Fibroblast of villous mesenchyme (primary cell): ENCODE measurements around the gene SARS2. TPM values are rescaled to one million over a fixed set of nuclear protein-coding genes. Genes with fewer than 3 reads are reported as not detected.
A peak's percentile ranks its signal among the peaks of the same experiment; 100 is the strongest.

Source experiments
- DNase-seq: peaks from one replicate; pipeline ENCODE4 v3.0.0-alpha.2; 2010; ENCODE audit warnings: low read depth
- H3K4me3 ChIP-seq: 2 replicates; pipeline ENCODE4 v1.5.1; 2011; ENCODE audit warnings: low read depth, mild to moderate bottlenecking, low read length
- total RNA-seq: library from RNA; depleted of rRNA; stranded (reverse); fragments of >200 nt; gene quantifications from 2 replicates; pipeline ENCODE4 v1.2.3, GENCODE V29; 2012
- TF ChIP-seq, protein P1 (sequence below): IDR thresholded peaks from 2 replicates; pipeline ENCODE4 v1.5.1; 2012; ENCODE audit warnings: low read depth, mild to moderate bottlenecking, low read length; ENCODE audit not compliant: insufficient read depth

Gene SARS2
- total RNA-seq, 1 donor: 19.0 TPM

DNA sequence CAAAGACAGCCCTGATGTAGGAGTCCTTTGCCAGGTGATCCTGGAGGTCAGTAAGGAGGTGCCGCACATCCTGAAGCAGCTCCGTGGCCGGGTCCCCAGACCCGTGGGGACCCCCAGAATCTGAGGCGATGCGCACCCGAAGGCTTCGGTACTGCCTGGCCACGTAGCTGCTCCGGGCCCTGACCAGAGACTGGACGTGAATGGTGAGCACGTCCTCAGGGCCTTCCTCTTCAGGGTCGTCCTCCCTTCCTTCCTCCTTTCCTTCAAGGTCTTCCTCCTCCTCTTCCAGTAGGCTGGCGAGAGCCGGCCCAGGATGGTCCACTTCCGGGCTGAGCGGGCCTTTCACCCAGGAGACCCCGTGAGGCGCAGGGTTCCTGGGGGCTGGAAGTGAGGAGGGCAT, 60.0 kb downstream of the SARS2 start:
- no peak overlapping the region for H3K4me3 ChIP-seq
- TF ChIP-seq, protein P1, sequence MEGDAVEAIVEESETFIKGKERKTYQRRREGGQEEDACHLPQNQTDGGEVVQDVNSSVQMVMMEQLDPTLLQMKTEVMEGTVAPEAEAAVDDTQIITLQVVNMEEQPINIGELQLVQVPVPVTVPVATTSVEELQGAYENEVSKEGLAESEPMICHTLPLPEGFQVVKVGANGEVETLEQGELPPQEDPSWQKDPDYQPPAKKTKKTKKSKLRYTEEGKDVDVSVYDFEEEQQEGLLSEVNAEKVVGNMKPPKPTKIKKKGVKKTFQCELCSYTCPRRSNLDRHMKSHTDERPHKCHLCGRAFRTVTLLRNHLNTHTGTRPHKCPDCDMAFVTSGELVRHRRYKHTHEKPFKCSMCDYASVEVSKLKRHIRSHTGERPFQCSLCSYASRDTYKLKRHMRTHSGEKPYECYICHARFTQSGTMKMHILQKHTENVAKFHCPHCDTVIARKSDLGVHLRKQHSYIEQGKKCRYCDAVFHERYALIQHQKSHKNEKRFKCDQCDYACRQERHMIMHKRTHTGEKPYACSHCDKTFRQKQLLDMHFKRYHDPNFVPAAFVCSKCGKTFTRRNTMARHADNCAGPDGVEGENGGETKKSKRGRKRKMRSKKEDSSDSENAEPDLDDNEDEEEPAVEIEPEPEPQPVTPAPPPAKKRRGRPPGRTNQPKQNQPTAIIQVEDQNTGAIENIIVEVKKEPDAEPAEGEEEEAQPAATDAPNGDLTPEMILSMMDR: no peak
- DNase-seq: no peak

DNA sequence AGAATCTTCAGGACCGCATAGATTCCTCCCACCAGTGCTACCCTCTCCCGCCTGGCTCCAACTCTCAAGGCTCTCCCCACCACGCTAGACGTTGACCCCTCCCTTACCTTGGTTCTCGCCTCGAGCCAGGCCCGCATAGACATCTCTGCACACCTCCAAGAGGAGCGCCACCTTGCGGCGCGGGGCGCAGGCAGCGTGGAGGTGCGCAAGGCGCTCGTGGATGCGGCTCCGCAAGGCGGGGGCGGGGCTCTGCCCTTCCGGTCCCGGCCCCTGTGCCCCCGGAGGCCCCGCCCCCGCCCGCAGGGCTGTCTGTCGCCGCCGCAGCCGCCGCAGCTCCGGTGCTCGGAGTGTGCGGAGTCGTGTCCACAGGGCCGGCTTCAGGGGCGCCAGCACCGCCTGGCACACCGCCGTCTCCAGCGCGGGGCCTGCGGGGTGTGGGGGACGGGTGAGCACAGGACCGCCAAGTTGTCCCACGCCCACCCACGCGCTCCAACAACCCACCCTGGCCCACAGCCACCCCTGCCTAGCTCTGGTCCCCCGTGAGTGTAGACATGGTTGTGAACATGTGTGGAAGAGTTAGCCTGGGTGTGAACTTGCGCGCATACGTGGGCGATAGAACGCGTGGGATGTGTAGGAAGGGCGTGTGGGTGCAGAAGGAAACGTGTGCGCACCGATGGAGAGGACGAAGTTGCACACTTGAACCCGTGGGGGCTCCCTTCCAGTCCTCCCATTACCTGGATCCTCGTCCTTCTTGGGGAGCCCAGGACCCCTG, 60.5 kb downstream of the SARS2 start:
- peak; percentile 72 for DNase-seq
- TF ChIP-seq, protein P1: peak; percentile 79
- H3K4me3 ChIP-seq: peak overlapping the region; percentile 53

DNA sequence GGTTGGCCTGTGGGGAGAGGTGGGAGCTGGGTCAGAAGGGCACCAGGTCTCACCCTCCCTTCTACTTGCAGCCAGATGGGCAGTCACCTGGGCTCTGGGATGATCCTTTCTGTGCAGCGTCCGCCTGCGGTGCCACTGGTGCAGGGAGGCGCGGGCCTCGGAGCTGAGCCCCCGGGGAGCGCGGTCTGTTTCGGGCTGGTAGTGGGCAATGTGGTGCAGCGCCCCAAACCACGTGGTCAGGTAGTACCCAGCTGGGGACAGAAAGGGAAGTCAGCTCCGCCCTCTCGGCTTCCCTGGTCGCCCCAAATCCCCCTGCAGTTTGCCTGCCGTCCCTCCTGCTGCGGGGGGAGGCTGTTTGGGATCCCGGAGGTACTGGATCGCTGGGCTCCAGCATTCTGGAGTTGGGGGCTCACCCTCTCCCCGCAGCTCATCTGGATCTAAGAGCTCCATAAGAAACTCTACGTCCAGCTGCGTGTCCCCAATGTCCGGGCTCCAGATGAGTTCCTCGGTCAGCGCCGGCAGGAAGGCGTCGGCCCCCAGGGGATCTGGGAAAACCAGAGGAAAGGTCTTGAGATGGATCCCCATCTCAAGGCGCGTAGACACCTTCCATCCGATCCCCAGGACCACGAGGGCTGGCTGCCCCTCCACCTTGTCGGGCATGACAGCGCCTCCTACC, 61.3 kb downstream of the SARS2 start:
- TF ChIP-seq, protein P1: no peak
- DNase-seq: no peak
- peak overlapping the region; percentile 53 for H3K4me3 ChIP-seq

DNA sequence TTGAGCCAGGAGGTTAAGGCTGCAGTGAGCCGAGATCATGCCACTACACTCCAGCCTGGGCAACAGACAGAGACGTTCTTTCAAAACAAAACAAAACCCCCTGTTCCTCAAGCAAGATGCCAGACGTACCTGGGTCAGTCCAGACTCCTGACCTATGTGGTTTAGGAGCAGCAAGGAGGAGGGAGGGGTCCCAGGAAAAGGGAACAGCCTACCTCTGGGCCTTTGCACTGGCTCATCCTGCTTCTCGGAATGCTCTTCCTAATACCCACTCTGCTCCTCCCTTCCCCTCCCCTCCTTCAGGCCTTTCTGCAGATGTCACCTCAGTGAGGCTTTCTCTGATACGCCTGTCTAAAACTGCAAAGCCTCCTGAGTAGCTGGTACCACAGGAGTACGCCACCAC, 62.0 kb downstream of the SARS2 start:
- TF ChIP-seq, protein P1: no peak
- DNase-seq: no peak
- H3K4me3 ChIP-seq: no peak overlapping the region

DNA sequence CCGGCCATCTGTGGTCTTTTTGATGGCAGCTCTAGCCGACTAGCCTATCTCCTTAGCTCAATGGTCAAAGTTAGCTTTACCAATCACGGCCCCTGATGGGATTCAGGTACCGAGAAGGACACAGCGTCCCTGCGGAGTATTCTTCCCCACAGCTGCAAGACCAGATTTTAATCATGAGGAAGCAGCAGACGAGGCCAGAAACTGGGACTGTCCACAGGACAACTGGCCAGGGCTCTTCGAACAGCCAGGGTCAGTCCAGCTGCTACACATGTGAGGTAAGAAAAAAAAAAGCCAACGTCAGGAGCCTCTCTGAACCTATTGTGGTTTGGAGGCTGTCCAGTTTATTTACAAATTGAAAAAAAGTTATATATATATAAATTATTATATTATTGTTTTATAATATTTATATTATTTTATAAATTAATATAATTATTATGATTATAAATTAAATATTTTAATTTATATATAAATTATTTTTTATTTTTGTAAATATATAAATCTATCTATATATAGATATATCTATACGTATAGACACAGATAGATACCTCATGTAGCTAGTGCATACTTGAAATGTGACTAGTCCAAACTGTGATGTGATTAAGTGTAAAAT, 63.3 kb downstream of the SARS2 start:
- H3K4me3 ChIP-seq: no peak overlapping the region
- TF ChIP-seq, protein P1: no peak
- no peak for DNase-seq

Other genes starting within 250 kb of the SARS2 start
- 0.86 TPM in 1 of 2 replicates, not detected in the other for gene CAPN12, start 186.3 kb downstream of the SARS2 start, total RNA-seq
- gene LGALS7, start 157.2 kb downstream of the SARS2 start, total RNA-seq: not detected in 2 replicates
- gene LGALS7B, start 141.6 kb downstream of the SARS2 start, total RNA-seq: not detected in 2 replicates
- 0.43 TPM in 1 of 2 replicates, not detected in the other for gene LGALS4, start 117.8 kb downstream of the SARS2 start, total RNA-seq
- gene ECH1, start 99.0 kb downstream of the SARS2 start, total RNA-seq: 29.4 and 30.9 TPM in 2 replicates
- gene HNRNPL, start 80.8 kb downstream of the SARS2 start, total RNA-seq: 223 and 268 TPM in 2 replicates
- gene RINL, start 52.5 kb downstream of the SARS2 start, total RNA-seq: 1.3 TPM in 2 replicates
- gene SIRT2, start 31.1 kb downstream of the SARS2 start, total RNA-seq: 45.3 and 57.0 TPM in 2 replicates
- gene NFKBIB, start 30.8 kb downstream of the SARS2 start, total RNA-seq: 7.3 and 13.9 TPM in 2 replicates
- gene CCER2, start 18.6 kb downstream of the SARS2 start, total RNA-seq: not detected in 2 replicates
- gene MRPS12, start 181 bp upstream of the SARS2 start, total RNA-seq: 24.6 and 38.7 TPM in 2 replicates
- 19.9 and 29.0 TPM in 2 replicates for gene FBXO17, start 45.0 kb upstream of the SARS2 start, total RNA-seq
- gene FBXO27, start 101.8 kb upstream of the SARS2 start, total RNA-seq: 2.9 and 4.7 TPM in 2 replicates
- not detected in 2 replicates for gene ACP7, start 153.6 kb upstream of the SARS2 start, total RNA-seq
- 6.8 and 9.5 TPM in 2 replicates for gene PAK4, start 195.0 kb upstream of the SARS2 start, total RNA-seq